HUES48 (cell line): ENCODE measurements around the gene PANX1.

Source experiments
- H3K27ac ChIP-seq: one replicate; pipeline ENCODE4 v1.7.0; 2013; ENCODE audit warnings: low read depth, low read length, inconsistent platforms
- H3K27me3 ChIP-seq: 2 replicates; pipeline ENCODE4 v1.6.1; 2013; ENCODE audit warnings: mild to moderate bottlenecking, low read length; ENCODE audit not compliant: control insufficient read depth, insufficient read depth
- H3K36me3 ChIP-seq: 2 replicates; pipeline ENCODE4 v1.6.1; 2013; ENCODE audit warnings: low read length; ENCODE audit not compliant: control insufficient read depth, insufficient read depth
- H3K4me1 ChIP-seq: 2 replicates; pipeline ENCODE4 v1.6.1; 2013; ENCODE audit warnings: mild to moderate bottlenecking, low read length; ENCODE audit not compliant: control insufficient read depth, insufficient read depth
- H3K4me3 ChIP-seq: 2 replicates; pipeline ENCODE4 v1.5.1; 2013; ENCODE audit warnings: mild to moderate bottlenecking, low read depth, low read length
- H3K9ac ChIP-seq: 2 replicates; pipeline ENCODE4 v1.6.1; 2013; ENCODE audit warnings: mild to moderate bottlenecking, low read depth, low read length, moderate library complexity
- H3K9me3 ChIP-seq: 2 replicates; pipeline ENCODE4 v1.6.1; 2013; ENCODE audit warnings: low read length; ENCODE audit not compliant: control insufficient read depth, insufficient read depth

Gene PANX1

DNA sequence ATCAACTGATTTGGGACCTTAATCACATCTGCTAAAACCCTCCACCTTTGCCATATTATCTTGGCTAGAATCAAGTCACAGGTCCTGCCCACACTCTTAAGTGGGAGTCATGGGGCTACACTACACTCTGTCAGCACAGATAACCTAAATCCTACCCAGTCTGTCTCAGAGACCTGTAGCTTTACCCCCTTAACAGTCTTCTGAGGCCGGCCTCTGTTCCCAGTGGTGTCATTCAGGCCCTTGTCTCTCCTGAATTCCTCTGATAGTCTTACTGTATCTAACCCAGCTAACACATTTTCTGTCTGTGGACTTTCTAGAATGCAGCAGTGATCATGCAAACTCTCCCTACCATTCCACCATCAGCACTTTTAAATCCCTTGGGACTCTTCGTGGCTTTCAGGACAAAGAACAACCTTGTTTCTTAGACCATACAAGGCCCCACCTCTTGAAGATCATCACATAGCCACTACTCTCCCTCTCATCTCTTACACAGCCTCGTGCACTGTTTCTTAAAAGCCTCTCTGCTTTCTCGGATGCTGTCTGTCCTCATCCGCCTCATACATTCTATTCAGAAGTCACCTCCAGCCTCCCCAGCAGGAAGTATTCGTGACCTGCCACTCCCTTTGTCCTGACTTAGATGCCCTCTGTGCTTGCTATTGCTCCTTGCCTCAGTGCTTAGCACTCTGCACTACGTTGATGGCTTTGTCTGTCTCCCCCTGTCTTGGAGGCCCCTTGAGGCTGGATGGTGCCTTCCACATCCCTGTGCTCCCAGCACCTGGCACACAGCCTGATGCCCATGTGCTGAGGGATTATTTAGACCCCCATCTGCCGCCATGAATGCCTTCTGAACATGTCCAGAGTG, 57.9 kb downstream of the PANX1 start:
- Histone ChIP-seq H3K36me3 (peaks cover 26% of the 10 kb centered on the region), H3K27ac (no peak overlapping the region), H3K4me3 (no peak overlapping the region), H3K9ac (no peak overlapping the region), H3K27me3 (no peaks in the 10 kb centered on the region), H3K4me1 (peaks cover 19% of the 10 kb centered on the region), H3K9me3 (no peaks in the 10 kb centered on the region)

DNA sequence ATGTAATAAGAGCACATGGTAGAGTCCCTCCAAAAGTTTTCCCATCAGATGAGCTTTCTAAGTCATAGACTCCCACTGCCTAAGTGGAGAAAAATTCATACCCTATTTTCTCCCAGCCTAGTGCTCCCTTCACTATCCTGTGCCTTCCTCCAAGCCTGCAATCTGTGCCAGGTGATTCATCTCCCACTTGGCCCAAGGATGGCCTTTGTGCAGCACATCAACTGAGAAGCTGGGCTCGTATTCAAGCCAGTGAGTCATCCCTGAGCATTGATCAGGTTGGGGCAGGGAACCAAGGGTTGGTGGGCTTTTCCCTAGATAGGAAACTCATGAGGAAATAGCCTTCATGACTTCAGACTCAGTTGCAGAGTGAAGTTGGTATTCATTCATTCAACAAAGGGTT, 64.6 kb downstream of the PANX1 start:
- Histone ChIP-seq H3K4me3 (no peak overlapping the region), H3K4me1 (peaks cover 7% of the 10 kb centered on the region; the same call in 1 of the 2 replicates), H3K36me3 (no peaks in the 10 kb centered on the region), H3K27me3 (no peaks in the 10 kb centered on the region), H3K9me3 (no peaks in the 10 kb centered on the region), H3K27ac (no peak overlapping the region), H3K9ac (no peak overlapping the region)

DNA sequence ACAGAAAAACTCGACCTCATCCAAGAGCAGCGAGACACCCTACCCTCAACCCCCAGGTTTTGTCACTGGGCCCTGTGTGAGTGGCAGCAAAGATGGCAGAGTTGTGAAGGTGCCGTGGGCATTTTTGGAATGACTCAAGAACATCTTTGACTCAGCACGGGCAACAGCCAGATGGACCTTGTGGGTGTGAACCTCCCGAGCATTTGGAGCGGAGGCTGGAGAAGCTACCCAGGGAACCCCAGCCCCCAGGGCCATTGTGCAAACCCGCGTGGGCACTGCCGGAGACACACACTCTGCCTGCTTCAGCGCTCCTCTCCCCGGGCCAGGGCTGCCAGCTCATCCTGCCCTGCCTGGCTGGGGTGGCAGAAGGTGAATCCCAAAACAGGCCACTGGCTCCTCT, 66.1 kb downstream of the PANX1 start:
- no peak overlapping the region for H3K9ac ChIP-seq
- H3K27ac ChIP-seq, result no peak overlapping the region
- H3K9me3 ChIP-seq, result no peaks in the 10 kb centered on the region
- no peaks in the 10 kb centered on the region for H3K27me3 ChIP-seq
- no peaks in the 10 kb centered on the region for H3K36me3 ChIP-seq
- no peak overlapping the region for H3K4me3 ChIP-seq
- peaks cover 7% of the 10 kb centered on the region; the same call in 1 of the 2 replicates for H3K4me1 ChIP-seq

DNA sequence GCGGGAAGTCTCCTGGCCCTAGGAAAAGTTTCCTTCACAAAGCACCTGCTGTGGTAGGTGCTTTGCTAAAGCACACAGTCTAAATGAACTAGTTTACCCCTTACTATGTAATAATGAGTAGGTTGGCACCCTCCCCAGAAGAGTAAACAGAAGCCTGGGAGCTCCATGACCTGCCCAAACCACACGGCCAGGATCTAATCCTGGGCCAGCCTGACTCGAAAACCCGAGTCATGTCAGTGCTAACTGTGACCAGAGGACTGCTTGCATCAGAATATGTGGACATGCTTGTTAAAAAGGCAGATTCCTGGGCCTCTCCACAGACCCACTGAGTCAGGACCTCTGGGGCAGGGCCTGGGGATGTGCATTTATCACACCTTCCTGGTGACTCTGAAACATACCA, 67.7 kb downstream of the PANX1 start:
- Histone ChIP-seq H3K9me3 (no peaks in the 10 kb centered on the region), H3K36me3 (no peaks in the 10 kb centered on the region), H3K4me3 (no peak overlapping the region), H3K27me3 (no peaks in the 10 kb centered on the region), H3K4me1 (peaks cover 7% of the 10 kb centered on the region; the same call in 1 of the 2 replicates), H3K9ac (no peak overlapping the region), H3K27ac (no peak overlapping the region)

DNA sequence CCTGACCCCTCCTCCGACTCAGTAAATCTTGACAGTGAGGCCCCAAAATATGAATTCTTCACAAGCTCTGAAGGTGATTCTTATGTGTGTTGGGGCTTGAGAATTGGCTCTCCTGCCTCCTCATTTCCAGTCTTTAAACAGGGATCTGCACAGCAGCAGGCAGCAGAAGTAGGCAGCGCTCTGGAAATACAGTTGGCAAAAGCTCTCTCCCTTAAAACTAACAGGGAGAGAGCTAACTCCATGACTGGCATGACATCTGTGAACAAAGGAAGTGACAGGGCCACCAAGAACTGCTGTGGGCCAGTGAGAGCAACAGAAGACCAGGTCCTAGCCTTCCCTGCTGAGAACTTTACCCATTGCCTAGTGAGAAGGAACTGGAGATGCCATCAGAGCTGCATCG, 70.1 kb downstream of the PANX1 start:
- no peak overlapping the region for H3K9ac ChIP-seq
- no peaks in the 10 kb centered on the region for H3K27me3 ChIP-seq
- no peak overlapping the region for H3K4me3 ChIP-seq
- H3K27ac ChIP-seq, result no peak overlapping the region
- H3K36me3 ChIP-seq, result no peaks in the 10 kb centered on the region
- H3K4me1 ChIP-seq, result no peaks in the 10 kb centered on the region
- no peaks in the 10 kb centered on the region for H3K9me3 ChIP-seq

DNA sequence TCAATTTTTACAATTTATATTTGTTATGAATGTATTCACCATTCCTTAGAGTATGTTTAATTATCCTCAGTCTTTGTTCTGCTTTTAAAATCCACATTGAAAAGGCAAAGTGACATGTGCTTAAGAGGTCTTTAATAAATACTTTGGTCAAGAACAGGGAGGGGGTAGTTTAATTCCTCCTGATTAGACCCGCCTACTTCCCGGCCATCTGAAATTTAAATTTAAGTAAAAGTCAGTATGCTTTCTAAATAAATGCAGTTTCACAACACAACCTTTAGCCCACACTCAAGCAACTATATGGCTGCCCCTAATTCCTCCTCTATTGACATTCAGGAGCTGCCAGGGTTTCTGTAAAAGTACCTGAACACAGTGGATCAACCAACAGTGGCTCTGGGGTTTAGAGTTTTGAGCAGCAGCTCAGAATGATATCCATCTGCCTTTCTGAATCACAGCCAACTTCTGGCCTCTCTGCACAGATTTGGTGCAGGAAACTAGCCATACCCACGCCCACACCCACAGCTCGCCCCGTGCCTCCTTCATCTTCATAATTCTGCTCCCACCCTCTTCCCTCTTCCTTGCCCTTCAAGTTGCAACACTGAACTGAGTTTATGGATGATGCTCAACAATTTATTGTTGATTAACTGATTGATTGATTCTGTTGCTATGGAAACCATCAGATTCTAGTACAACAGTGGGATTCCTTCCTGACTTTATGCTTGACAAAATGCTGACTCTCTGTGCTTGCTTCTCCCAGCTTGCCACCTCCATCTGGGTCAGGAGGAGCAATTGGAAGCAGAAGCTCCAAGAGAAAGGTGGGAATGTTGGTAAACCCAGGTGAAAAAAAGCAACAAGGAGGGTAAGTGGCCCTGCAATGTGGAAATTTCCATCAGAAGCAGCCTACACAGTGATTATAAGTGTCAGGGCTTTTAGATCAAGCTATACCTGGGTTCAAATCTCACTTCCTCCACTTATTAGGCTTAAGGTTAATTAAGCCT, 70.8 kb downstream of the PANX1 start:
- no peaks in the 10 kb centered on the region for H3K27me3 ChIP-seq
- no peaks in the 10 kb centered on the region for H3K4me1 ChIP-seq
- H3K27ac ChIP-seq, result no peak overlapping the region
- no peak overlapping the region for H3K4me3 ChIP-seq
- H3K9me3 ChIP-seq, result no peaks in the 10 kb centered on the region
- H3K9ac ChIP-seq, result no peak overlapping the region
- no peaks in the 10 kb centered on the region for H3K36me3 ChIP-seq

DNA sequence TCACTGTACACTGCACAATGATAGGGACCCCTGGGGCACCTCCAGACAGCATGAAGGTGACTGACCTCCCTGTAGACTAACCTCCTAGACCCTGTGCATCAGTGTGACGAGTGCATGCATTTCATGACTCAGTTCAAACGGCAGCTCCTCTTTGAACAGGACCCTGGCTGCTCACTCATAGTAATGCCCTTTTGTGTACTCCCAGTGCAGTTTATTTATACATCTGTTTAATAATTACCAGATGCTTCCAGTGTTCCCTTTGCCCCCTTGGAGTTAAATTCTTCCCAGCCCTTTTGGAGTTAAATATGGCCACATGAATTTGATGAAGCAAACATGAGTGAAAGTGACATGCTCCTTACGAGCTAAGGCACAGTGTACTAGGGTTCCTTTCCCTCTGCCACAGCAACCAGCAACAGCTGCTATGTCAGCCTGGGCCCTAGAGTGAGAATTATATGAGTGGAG, 72.4 kb downstream of the PANX1 start:
- H3K9me3 ChIP-seq, result no peaks in the 10 kb centered on the region
- no peak overlapping the region for H3K27ac ChIP-seq
- H3K36me3 ChIP-seq, result no peaks in the 10 kb centered on the region
- H3K4me3 ChIP-seq, result no peak overlapping the region
- H3K9ac ChIP-seq, result no peak overlapping the region
- no peaks in the 10 kb centered on the region for H3K4me1 ChIP-seq
- H3K27me3 ChIP-seq, result no peaks in the 10 kb centered on the region

DNA sequence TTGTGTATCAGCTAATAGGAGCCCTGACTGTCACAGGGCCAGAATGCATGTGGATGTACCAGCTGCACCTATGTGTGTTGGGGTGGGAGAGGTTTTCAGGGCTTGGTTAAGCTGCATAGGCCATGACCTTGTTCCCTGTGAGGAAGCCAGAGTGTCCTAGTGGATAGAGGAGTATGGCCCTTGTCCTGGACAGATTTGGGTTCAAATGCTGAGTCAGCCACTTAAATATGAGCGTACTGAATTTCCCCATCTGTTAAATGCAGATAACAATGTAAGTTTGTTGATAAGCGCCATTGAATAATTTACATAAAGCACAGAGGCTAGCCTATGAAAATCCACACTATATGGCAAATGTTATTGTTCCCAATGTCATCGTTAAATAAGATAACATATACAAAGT, 74.4 kb downstream of the PANX1 start:
- no peaks in the 10 kb centered on the region for H3K4me1 ChIP-seq
- no peaks in the 10 kb centered on the region for H3K36me3 ChIP-seq
- no peak overlapping the region for H3K9ac ChIP-seq
- H3K9me3 ChIP-seq, result no peaks in the 10 kb centered on the region
- H3K27me3 ChIP-seq, result no peaks in the 10 kb centered on the region
- no peak overlapping the region for H3K27ac ChIP-seq
- no peak overlapping the region for H3K4me3 ChIP-seq

DNA sequence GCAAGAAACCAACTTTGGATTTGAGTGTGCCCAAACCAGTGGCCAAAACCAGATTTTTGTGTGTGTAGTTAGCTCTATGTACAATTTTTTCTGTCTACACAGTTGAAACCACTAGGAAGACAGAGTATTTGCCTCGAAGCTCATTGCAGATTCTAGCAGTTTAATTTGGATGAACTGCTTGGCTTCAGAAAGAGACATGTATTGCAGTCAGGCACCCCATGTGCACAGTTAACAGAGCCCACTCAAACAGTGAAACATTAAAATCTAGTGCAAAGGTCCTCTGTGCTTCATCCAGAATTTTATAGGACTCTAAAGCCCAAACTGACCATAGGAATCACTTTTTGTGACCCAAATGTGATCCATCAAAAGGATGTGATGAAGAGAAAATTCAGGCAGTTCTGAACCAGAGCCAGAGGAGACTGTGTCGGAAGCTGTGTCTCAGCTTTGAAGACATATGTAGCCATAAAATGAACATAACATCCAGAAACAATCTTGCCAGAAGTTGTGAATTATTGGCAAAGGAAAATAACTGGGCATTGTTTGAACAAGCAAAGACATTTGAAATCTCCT, 82.7 kb downstream of the PANX1 start:
- Histone ChIP-seq H3K9me3 (no peaks in the 10 kb centered on the region), H3K4me3 (no peak overlapping the region), H3K36me3 (no peaks in the 10 kb centered on the region), H3K4me1 (no peaks in the 10 kb centered on the region), H3K27ac (no peak overlapping the region), H3K9ac (no peak overlapping the region), H3K27me3 (no peaks in the 10 kb centered on the region)

DNA sequence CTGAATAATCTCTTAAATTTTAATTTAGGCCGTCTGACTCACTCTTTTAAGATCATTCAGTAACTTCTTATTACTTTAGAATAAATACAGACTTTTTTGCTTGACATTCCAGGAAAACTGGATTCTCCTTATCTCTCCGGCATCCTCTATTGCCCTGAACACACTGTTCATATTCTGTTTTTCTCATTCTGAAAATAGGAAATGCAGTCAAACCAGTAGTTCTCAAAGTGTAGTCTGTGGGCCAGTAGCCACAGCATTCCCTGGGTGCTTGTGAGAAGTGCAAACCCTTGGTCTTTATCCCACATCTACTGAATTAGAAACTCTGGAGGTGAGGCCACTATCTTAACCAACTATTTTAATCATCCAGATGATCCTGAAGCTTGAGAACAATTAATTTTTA, 84.3 kb downstream of the PANX1 start:
- Histone ChIP-seq H3K4me1 (no peaks in the 10 kb centered on the region), H3K27ac (no peak overlapping the region), H3K27me3 (no peaks in the 10 kb centered on the region), H3K4me3 (no peak overlapping the region), H3K36me3 (no peaks in the 10 kb centered on the region), H3K9ac (no peak overlapping the region), H3K9me3 (no peaks in the 10 kb centered on the region)
